ENCODE data around the gene PRKD3. TPM values are rescaled to one million over a fixed set of nuclear protein-coding genes. Genes with fewer than 3 reads are reported as not detected.
"Not testable (repeated sequence)": the region's sequence is repeated elsewhere in the genome, so short reads cannot be mapped to it uniquely, and the experiment has no call there.

PRKD3 gene
- polyA plus RNA-seq, 4 donors, result 4.3 to 15.5 (median 6.5) TPM

DNA sequence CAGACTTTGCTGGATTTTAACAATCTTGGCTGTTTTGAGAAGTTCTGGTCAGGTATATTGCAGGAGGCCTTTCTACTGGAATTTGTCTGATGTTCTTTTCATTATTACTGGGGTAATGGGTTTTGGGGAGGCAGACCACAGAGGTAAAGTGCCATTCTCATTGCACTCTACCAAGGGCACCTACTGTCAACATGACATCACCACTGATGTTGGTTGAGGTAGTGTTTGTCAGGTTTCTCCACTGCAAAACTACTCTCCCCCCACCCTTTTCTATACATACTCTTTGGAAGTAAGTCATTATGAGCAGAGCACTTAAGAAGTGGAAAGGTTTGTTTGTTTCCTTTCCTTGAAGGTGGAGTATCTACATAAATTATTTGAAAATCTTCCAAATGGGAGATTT is 27.0 kb downstream of the PRKD3 start:
- peaks cover 0 to under 1% of the 10 kb centered on the region in 2 donors for H3K9me3 ChIP-seq (ENCODE audit: control insufficient read depth in 2 of 2, insufficient read depth in 1 of 2, low read depth in 1 of 2, low read length in 1 of 2)
- no peak for DNase-seq
- no peaks in the 10 kb centered on the region for H3K27me3 ChIP-seq (ENCODE audit: control insufficient read depth in 3 of 3, insufficient read depth in 3 of 3, low read length in 3 of 3)
- FAIRE-seq, result no peak
- H3K4me3 ChIP-seq (ENCODE audit: low read depth in 1 of 3, low read length in 3 of 3), result no peak overlapping the region
- H3K4me1 ChIP-seq (ENCODE audit: control insufficient read depth in 3 of 3, insufficient read depth in 2 of 3, low read depth in 1 of 3, low read length in 2 of 3), result peaks cover 0 to 3% (median 0%) of the 10 kb centered on the region in 3 donors
- H3K36me3 ChIP-seq (ENCODE audit: control insufficient read depth in 3 of 3, insufficient read depth in 2 of 3, low read depth in 1 of 3, low read length in 3 of 3), result peaks cover 0 to 5% (median 0%) of the 10 kb centered on the region in 3 donors
- H3K27ac ChIP-seq (ENCODE audit: low read depth in 1 of 3, low read length in 2 of 3), result no peak overlapping the region

DNA sequence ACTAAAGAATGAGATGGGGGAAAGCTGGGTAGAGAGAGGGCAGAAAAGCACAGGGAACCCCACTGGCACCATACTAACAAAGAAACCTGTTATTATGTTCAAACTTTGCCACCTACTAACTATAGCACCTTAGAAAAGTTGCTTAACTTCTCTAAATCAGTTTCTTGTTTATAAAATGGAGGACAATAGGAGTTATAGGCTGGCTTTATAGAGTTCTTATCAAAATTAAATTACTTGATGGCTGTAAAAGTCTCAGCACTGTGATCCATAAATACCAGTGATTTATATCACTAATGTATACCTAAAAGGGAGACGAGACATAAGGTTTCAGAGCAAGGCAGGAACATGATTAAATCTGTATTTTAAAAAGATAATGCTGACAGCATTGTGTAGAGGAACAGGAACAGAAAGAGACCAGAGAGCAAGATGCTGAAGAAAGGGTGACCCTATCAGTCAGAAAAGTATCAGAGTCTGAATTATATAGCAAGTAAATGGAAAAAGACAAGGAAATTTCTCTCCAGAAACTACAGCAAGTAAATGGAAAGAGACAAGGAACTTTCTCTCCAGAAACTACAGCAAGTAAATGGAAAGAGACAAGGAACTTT is 29.1 kb downstream of the PRKD3 start:
- H3K27me3 ChIP-seq (ENCODE audit: control insufficient read depth in 3 of 3, insufficient read depth in 3 of 3, low read length in 3 of 3), result no peaks in the 10 kb centered on the region
- no peak overlapping the region for H3K27ac ChIP-seq (ENCODE audit: low read depth in 1 of 3, low read length in 2 of 3)
- peak in 1 of 2 donors; percentile 25 for DNase-seq
- FAIRE-seq, result no peak
- peaks cover 0 to 3% (median 0%) of the 10 kb centered on the region in 3 donors for H3K4me1 ChIP-seq (ENCODE audit: control insufficient read depth in 3 of 3, insufficient read depth in 2 of 3, low read depth in 1 of 3, low read length in 2 of 3)
- H3K36me3 ChIP-seq (ENCODE audit: control insufficient read depth in 3 of 3, insufficient read depth in 2 of 3, low read depth in 1 of 3, low read length in 3 of 3), result peaks cover 1 to 7% (median 2%) of the 10 kb centered on the region in 3 donors
- no peaks in the 10 kb centered on the region for H3K9me3 ChIP-seq (ENCODE audit: control insufficient read depth in 2 of 2, insufficient read depth in 1 of 2, low read depth in 1 of 2, low read length in 1 of 2)
- H3K4me3 ChIP-seq (ENCODE audit: low read depth in 1 of 3, low read length in 3 of 3), result no peak overlapping the region
- WGBS, 3 donors, result 21 to 62% (median 46%) methylated on average over 1 of the region's 1 CpG

DNA sequence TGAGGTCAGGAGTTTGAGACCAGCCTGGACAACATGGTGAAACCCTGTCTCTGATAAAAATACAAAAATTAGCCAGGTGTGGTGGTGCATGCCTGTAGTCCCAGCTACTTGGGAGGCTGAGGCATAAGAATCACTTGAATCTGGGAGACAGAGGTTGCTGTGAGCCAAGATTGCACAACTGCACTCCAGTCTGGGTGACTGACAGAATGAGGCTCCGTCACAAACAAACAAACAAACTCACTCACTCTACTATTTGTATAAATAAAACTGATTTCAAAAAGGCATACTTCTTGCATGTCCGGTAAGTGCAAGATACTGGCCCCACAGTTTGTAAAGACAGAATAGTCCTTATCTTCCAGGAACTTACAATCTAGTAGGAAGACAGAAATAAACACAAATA is 29.8 kb downstream of the PRKD3 start:
- 85 to 95% (median 92%) methylated on average over 2 of the region's 2 CpGs for WGBS, 3 donors
- FAIRE-seq, result not testable (repeated sequence)

DNA sequence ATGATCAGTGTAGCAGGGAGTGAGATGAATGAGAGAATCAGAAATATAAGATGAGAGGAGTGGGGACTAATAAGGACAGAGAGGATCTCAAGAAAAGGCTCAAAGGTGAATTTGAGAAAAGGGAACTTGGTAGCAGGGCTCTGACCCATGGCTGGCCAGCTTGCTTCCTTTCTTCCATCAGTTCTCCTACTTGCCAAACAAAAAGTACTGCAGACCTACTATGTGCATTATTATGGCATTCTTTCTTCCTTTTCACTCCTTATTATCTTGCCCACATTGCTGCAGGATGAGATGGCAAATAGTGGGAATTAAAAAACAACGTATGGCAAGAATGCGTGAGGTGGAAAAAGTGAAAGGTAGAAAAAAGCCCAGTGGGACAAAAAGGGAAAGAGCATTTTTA is 33.0 kb downstream of the PRKD3 start:
- H3K27ac ChIP-seq (ENCODE audit: low read depth in 1 of 3, low read length in 2 of 3), result no peak overlapping the region
- no peak overlapping the region for H3K4me3 ChIP-seq (ENCODE audit: low read depth in 1 of 3, low read length in 3 of 3)
- H3K36me3 ChIP-seq (ENCODE audit: control insufficient read depth in 3 of 3, insufficient read depth in 2 of 3, low read depth in 1 of 3, low read length in 3 of 3), result peaks cover 1 to 12% (median 2%) of the 10 kb centered on the region in 3 donors
- no peak for FAIRE-seq
- DNase-seq, result no peak
- no peaks in the 10 kb centered on the region for H3K27me3 ChIP-seq (ENCODE audit: control insufficient read depth in 3 of 3, insufficient read depth in 3 of 3, low read length in 3 of 3)
- no peaks in the 10 kb centered on the region for H3K9me3 ChIP-seq (ENCODE audit: control insufficient read depth in 2 of 2, insufficient read depth in 1 of 2, low read depth in 1 of 2, low read length in 1 of 2)
- peaks cover 0 to 3% (median 0%) of the 10 kb centered on the region in 3 donors for H3K4me1 ChIP-seq (ENCODE audit: control insufficient read depth in 3 of 3, insufficient read depth in 2 of 3, low read depth in 1 of 3, low read length in 2 of 3)
- 92 to 98% (median 97%) methylated on average over 2 of the region's 2 CpGs for WGBS, 3 donors

More for the DNA sequence above, 29.8 kb downstream of the PRKD3 start:
- not testable (repeated sequence) for H3K36me3 ChIP-seq (ENCODE audit: control insufficient read depth in 3 of 3, insufficient read depth in 2 of 3, low read depth in 1 of 3, low read length in 3 of 3); DNase-seq; H3K4me3 ChIP-seq (ENCODE audit: low read depth in 1 of 3, low read length in 3 of 3); H3K27me3 ChIP-seq (ENCODE audit: control insufficient read depth in 3 of 3, insufficient read depth in 3 of 3, low read length in 3 of 3); H3K27ac ChIP-seq (ENCODE audit: low read depth in 1 of 3, low read length in 2 of 3); H3K9me3 ChIP-seq (ENCODE audit: control insufficient read depth in 2 of 2, insufficient read depth in 1 of 2, low read depth in 1 of 2, low read length in 1 of 2); H3K4me1 ChIP-seq (ENCODE audit: control insufficient read depth in 3 of 3, insufficient read depth in 2 of 3, low read depth in 1 of 3, low read length in 2 of 3)

- H3K27me3 ChIP-seq (ENCODE audit: control insufficient read depth in 3 of 3, insufficient read depth in 3 of 3, low read length in 3 of 3), result no peaks in the 10 kb centered on the region
- DNase-seq (peak; percentile 20 to 46), FAIRE-seq (no peak)
- H3K9me3 ChIP-seq (ENCODE audit: control insufficient read depth in 2 of 2, insufficient read depth in 1 of 2, low read depth in 1 of 2, low read length in 1 of 2), result no peaks in the 10 kb centered on the region
- H3K36me3 ChIP-seq (ENCODE audit: control insufficient read depth in 3 of 3, insufficient read depth in 2 of 3, low read depth in 1 of 3, low read length in 3 of 3), result peaks cover 4 to 12% (median 4%) of the 10 kb centered on the region in 3 donors
- H3K4me3 ChIP-seq (ENCODE audit: low read depth in 1 of 3, low read length in 3 of 3), result no peak overlapping the region
- H3K27ac ChIP-seq (ENCODE audit: low read depth in 1 of 3, low read length in 2 of 3), result no peak overlapping the region
- 91 to 99% (median 92%) methylated on average over 2 of the region's 2 CpGs for WGBS, 3 donors
- H3K4me1 ChIP-seq (ENCODE audit: control insufficient read depth in 3 of 3, insufficient read depth in 2 of 3, low read depth in 1 of 3, low read length in 2 of 3), result no peaks in the 10 kb centered on the region
Observed at GRCh38 chr2:37287966-37288365, 36.7 kb downstream of the PRKD3 start.

GRCh38 chr2:37284381-37284780 is 40.3 kb downstream of the PRKD3 start:
- Histone ChIP-seq H3K27ac (ENCODE audit: low read depth in 1 of 3, low read length in 2 of 3) (no peak overlapping the region), H3K4me1 (ENCODE audit: control insufficient read depth in 3 of 3, insufficient read depth in 2 of 3, low read depth in 1 of 3, low read length in 2 of 3) (no peaks in the 10 kb centered on the region), H3K36me3 (ENCODE audit: control insufficient read depth in 3 of 3, insufficient read depth in 2 of 3, low read depth in 1 of 3, low read length in 3 of 3) (peaks cover 3 to 11% (median 6%) of the 10 kb centered on the region in 3 donors), H3K4me3 (ENCODE audit: low read depth in 1 of 3, low read length in 3 of 3) (no peak overlapping the region), H3K9me3 (ENCODE audit: control insufficient read depth in 2 of 2, insufficient read depth in 1 of 2, low read depth in 1 of 2, low read length in 1 of 2) (no peaks in the 10 kb centered on the region), H3K27me3 (ENCODE audit: control insufficient read depth in 3 of 3, insufficient read depth in 3 of 3, low read length in 3 of 3) (no peaks in the 10 kb centered on the region)
- DNase-seq (no peak), FAIRE-seq (no peak)

DNA sequence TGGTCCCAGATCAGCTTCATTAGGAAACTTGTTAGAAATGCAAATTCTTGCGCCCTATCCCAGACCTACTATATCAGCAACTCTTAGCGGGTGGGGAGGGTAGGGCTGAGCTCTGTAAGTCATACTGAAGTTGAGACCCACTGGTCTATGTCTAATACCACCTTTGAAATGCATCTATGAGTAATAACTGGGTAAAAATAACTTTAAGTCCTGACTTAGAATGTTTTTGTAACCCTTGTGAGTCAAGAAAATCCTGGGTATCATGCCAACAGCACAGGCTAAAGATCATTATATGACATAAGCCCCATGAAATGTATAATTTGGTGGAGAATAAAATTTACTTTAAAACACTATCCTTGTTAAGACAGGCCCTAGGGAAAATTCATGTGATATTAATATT is 41.4 kb downstream of the PRKD3 start:
- no peak for FAIRE-seq
- no peaks in the 10 kb centered on the region for H3K9me3 ChIP-seq (ENCODE audit: control insufficient read depth in 2 of 2, insufficient read depth in 1 of 2, low read depth in 1 of 2, low read length in 1 of 2)
- no peak overlapping the region for H3K27ac ChIP-seq (ENCODE audit: low read depth in 1 of 3, low read length in 2 of 3)
- DNase-seq, result no peak
- no peaks in the 10 kb centered on the region for H3K4me1 ChIP-seq (ENCODE audit: control insufficient read depth in 3 of 3, insufficient read depth in 2 of 3, low read depth in 1 of 3, low read length in 2 of 3)
- H3K36me3 ChIP-seq (ENCODE audit: control insufficient read depth in 3 of 3, insufficient read depth in 2 of 3, low read depth in 1 of 3, low read length in 3 of 3), result peaks cover 3 to 9% (median 6%) of the 10 kb centered on the region in 3 donors
- H3K27me3 ChIP-seq (ENCODE audit: control insufficient read depth in 3 of 3, insufficient read depth in 3 of 3, low read length in 3 of 3), result no peaks in the 10 kb centered on the region
- no peak overlapping the region for H3K4me3 ChIP-seq (ENCODE audit: low read depth in 1 of 3, low read length in 3 of 3)
- WGBS, 3 donors, result 94 to 98% (median 96%) methylated on average over 2 of the region's 2 CpGs

DNA sequence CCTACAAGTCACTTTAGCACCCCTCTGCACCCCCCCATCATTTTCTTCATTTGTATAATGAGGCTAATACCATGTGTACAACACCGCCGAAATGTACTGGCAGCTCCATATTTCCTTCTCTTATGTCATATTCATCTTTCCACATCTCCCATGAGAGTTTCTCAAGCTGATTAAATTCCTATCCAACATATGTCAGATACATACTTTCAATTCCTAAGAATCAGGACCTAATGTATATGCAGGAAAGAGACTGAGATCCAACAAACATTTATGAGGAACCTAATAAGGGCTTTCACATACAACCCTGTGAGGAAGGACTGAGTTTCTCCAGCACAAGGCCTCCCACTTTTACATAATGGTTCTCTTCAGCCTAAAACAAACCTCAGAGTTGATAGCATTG is 41.9 kb downstream of the PRKD3 start:
- Histone ChIP-seq H3K27me3 (ENCODE audit: control insufficient read depth in 3 of 3, insufficient read depth in 3 of 3, low read length in 3 of 3) (no peaks in the 10 kb centered on the region), H3K27ac (ENCODE audit: low read depth in 1 of 3, low read length in 2 of 3) (no peak overlapping the region), H3K36me3 (ENCODE audit: control insufficient read depth in 3 of 3, insufficient read depth in 2 of 3, low read depth in 1 of 3, low read length in 3 of 3) (peaks cover 3 to 9% (median 6%) of the 10 kb centered on the region in 3 donors), H3K4me3 (ENCODE audit: low read depth in 1 of 3, low read length in 3 of 3) (no peak overlapping the region), H3K4me1 (ENCODE audit: control insufficient read depth in 3 of 3, insufficient read depth in 2 of 3, low read depth in 1 of 3, low read length in 2 of 3) (no peaks in the 10 kb centered on the region), H3K9me3 (ENCODE audit: control insufficient read depth in 2 of 2, insufficient read depth in 1 of 2, low read depth in 1 of 2, low read length in 1 of 2) (no peaks in the 10 kb centered on the region)
- FAIRE-seq, result no peak
- WGBS, 3 donors, result 90 to 96% (median 95%) methylated on average over 2 of the region's 2 CpGs
- no peak for DNase-seq

DNA sequence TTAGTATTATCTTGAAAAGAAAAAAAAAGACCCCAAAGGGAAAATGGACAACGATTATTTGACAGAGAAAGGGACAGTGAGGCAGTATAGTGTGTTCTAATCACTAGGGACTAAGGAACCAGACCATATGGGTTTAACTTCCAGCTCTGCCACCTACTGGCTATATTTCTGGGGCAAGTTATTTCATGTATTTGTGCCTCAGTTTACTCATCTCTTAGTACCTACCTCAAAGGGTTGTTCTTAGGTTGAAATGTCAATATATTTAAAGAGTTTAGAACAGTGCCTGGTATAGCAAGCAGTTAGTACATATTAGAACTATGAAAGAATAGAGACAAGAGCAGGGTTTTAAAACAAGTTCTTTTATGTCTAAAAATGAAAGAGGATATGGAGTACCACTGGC is 42.7 kb downstream of the PRKD3 start:
- 88 to 93% (median 93%) methylated on average over 1 of the region's 1 CpG for WGBS, 3 donors
- Histone ChIP-seq H3K27ac (ENCODE audit: low read depth in 1 of 3, low read length in 2 of 3) (no peak overlapping the region), H3K4me3 (ENCODE audit: low read depth in 1 of 3, low read length in 3 of 3) (no peak overlapping the region), H3K9me3 (ENCODE audit: control insufficient read depth in 2 of 2, insufficient read depth in 1 of 2, low read depth in 1 of 2, low read length in 1 of 2) (no peaks in the 10 kb centered on the region), H3K27me3 (ENCODE audit: control insufficient read depth in 3 of 3, insufficient read depth in 3 of 3, low read length in 3 of 3) (no peaks in the 10 kb centered on the region), H3K4me1 (ENCODE audit: control insufficient read depth in 3 of 3, insufficient read depth in 2 of 3, low read depth in 1 of 3, low read length in 2 of 3) (no peaks in the 10 kb centered on the region), H3K36me3 (ENCODE audit: control insufficient read depth in 3 of 3, insufficient read depth in 2 of 3, low read depth in 1 of 3, low read length in 3 of 3) (peaks cover 3 to 9% (median 6%) of the 10 kb centered on the region in 3 donors)
- no peak for FAIRE-seq
- no peak for DNase-seq
